Mammary epithelial cell (primary cell): ENCODE results near the gene CDCA5.

Experiments used
- EZH2 ChIP-seq: IDR thresholded peaks from 2 replicates; pipeline ENCODE4 v1.6.1; 2012; ENCODE audit warnings: low read length, inconsistent platforms, borderline replicate concordance
- TF ChIP-seq, protein P1 (sequence below), 2 donors: IDR thresholded peaks in 1 of 2; conservative IDR thresholded peaks in 1 of 2; 2 replicates each; pipeline ENCODE4 v1.5.1; 2011 to 2012; ENCODE audit warnings: inconsistent platforms in 2 of 2, low read length in 2 of 2, mild to moderate bottlenecking in 2 of 2, control low read depth in 1 of 2, low read depth in 1 of 2; ENCODE audit not compliant: insufficient read depth in 1 of 2; ENCODE audit errors: extremely low read depth in 1 of 2

DNA sequence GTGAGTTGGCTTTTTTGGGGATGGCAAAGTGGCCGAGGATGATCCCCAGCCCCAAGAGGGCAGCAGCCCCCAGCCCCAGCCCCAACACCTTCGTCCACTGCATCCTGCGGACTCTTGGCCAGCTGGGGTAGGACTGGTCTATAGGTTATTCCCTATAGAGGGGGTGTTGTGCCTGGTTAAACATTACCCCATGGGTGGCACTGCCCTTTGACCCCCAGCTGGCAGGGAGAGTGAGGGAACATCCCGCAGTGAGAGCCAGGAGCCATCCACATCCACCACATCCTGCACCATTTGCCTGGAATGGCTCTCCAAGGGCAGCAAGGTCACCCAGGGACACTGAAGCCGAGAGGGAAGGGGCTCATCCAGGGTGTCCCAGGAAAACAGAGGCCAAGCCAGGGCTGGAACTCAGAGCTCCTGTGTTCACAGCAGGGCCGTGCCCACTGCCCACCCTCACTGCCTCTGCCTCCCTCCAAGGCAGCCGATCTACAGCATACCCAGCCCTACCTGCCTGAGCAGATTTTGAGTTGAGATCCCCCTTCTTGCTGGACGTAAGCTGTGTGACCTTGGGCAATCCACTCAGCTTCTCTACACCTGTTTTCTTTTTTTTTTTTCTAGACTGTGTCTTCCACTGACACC, 25.3 kb downstream of the CDCA5 start, which contains the start of gene NAALADL1:
- TF ChIP-seq, protein P1, sequence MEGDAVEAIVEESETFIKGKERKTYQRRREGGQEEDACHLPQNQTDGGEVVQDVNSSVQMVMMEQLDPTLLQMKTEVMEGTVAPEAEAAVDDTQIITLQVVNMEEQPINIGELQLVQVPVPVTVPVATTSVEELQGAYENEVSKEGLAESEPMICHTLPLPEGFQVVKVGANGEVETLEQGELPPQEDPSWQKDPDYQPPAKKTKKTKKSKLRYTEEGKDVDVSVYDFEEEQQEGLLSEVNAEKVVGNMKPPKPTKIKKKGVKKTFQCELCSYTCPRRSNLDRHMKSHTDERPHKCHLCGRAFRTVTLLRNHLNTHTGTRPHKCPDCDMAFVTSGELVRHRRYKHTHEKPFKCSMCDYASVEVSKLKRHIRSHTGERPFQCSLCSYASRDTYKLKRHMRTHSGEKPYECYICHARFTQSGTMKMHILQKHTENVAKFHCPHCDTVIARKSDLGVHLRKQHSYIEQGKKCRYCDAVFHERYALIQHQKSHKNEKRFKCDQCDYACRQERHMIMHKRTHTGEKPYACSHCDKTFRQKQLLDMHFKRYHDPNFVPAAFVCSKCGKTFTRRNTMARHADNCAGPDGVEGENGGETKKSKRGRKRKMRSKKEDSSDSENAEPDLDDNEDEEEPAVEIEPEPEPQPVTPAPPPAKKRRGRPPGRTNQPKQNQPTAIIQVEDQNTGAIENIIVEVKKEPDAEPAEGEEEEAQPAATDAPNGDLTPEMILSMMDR (conservative IDR thresholded peaks at IDR 0.05 in 1 of 2, IDR thresholded peaks at IDR 0.05 in 1 of 2; ENCODE audit: extremely low read depth in 1 of 2, insufficient read depth in 1 of 2, low read depth in 1 of 2, low read length in 2 of 2): no peak
- TF ChIP-seq EZH2: no peak
